Neural cell (in vitro differentiated cells): ENCODE measurements around the gene APC.
A peak's percentile ranks its signal among the peaks of the same experiment; 100 is the strongest.

Source experiments
- EP300 ChIP-seq: fragments of 450-650 bp; conservative IDR thresholded peaks from 2 replicates; pipeline ENCODE4 v1.6.1; 2014; ENCODE audit warnings: antibody characterized with exemption, mild to moderate bottlenecking, moderate library complexity; ENCODE audit not compliant: poor library complexity, severe bottlenecking
- EZH2 ChIP-seq: fragments of 200-600, 300-800 bp; shearing (Covaris generic), sonication (generic); IDR thresholded peaks from 2 replicates; pipeline ENCODE4 v1.6.1; 2014; ENCODE audit warnings: antibody characterized with exemption, low read length, borderline replicate concordance, mild to moderate bottlenecking; ENCODE audit not compliant: insufficient read depth, poor library complexity, severe bottlenecking
- POLR2AphosphoS5 ChIP-seq: IDR thresholded peaks from 2 replicates; pipeline ENCODE4 v1.6.1; 2012
- RAD21 ChIP-seq: fragments of 450-650 bp; conservative IDR thresholded peaks from 2 replicates; pipeline ENCODE4 v1.6.1; 2014; ENCODE audit warnings: antibody characterized with exemption, mild to moderate bottlenecking, moderate library complexity
- REST ChIP-seq: IDR thresholded peaks from 2 replicates; pipeline ENCODE4 v1.6.1; 2012; ENCODE audit warnings: borderline replicate concordance
- SMC3 ChIP-seq: fragments of 450-650 bp; conservative IDR thresholded peaks from 2 replicates; pipeline ENCODE4 v1.6.1; 2014; ENCODE audit warnings: antibody characterized with exemption, mild to moderate bottlenecking, moderate library complexity; ENCODE audit not compliant: poor library complexity
- TAF1 ChIP-seq: IDR thresholded peaks from 2 replicates; pipeline ENCODE4 v1.6.1; 2012; ENCODE audit warnings: low read depth
- TF ChIP-seq, protein P1 (sequence below): fragments of 450-650 bp; IDR thresholded peaks from 2 replicates; pipeline ENCODE4 v1.5.1; 2014; ENCODE audit warnings: antibody characterized with exemption, mild to moderate bottlenecking, moderate library complexity; ENCODE audit not compliant: poor library complexity, severe bottlenecking

GRCh38 chr5:112707187-112708102 is 30.2 kb upstream of the APC start:
- TF ChIP-seq, protein P1, sequence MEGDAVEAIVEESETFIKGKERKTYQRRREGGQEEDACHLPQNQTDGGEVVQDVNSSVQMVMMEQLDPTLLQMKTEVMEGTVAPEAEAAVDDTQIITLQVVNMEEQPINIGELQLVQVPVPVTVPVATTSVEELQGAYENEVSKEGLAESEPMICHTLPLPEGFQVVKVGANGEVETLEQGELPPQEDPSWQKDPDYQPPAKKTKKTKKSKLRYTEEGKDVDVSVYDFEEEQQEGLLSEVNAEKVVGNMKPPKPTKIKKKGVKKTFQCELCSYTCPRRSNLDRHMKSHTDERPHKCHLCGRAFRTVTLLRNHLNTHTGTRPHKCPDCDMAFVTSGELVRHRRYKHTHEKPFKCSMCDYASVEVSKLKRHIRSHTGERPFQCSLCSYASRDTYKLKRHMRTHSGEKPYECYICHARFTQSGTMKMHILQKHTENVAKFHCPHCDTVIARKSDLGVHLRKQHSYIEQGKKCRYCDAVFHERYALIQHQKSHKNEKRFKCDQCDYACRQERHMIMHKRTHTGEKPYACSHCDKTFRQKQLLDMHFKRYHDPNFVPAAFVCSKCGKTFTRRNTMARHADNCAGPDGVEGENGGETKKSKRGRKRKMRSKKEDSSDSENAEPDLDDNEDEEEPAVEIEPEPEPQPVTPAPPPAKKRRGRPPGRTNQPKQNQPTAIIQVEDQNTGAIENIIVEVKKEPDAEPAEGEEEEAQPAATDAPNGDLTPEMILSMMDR = peak; percentile 45
- peak; percentile 52 for TF ChIP-seq RAD21
- peak; percentile 96 for TF ChIP-seq TAF1
- peak; percentile 90 for TF ChIP-seq POLR2AphosphoS5
- no peak for TF ChIP-seq EZH2
- TF ChIP-seq SMC3 = peak; percentile 49
- peak; percentile 38 for TF ChIP-seq EP300
- TF ChIP-seq REST = peak; percentile 88
